ENCODE measurements around the gene MFAP1. TPM values are rescaled to one million over a fixed set of nuclear protein-coding genes. Genes with fewer than 3 reads are reported as not detected.
A peak's percentile ranks its signal among the peaks of the same experiment; 100 is the strongest.
"Not testable (repeated sequence)": the region's sequence is repeated elsewhere in the genome, so short reads cannot be mapped to it uniquely, and the experiment has no call there.

Gene MFAP1
- total RNA-seq, 2 experiments from 2014 or later: 28.5 to 28.7 TPM

DNA sequence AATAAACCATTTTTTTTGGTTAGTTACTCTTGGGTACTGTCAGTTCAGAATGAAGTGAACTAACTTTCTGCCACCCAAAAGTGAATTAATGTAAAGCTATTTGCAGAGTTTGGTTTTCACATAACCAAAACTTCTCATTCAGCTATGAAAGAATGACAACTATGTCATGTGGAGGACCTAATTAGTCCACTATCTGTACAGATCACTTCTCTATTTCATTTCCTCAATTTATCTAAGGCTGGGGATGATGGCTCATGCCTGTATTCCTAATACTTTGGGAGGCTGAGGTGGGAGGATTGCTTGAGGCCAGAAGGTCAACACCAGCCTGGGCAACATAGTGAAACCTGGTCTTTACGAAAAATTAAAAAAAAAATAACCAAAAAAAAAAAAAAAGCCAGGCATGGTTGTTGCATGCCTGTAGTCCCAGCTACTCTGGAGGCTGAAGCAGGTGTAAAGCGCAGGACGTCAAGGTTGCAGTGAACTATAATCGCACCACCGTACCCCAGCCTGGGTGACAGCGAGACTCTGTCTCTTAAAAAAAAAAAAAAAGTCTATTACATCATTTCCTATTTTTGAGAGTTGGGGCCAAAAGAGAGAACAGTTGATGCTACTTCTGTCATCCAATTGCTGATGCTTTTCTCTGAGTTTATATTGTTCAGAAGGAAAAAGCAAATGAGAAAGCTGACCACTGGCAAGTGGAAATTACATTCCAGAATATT lies 15.4 kb downstream of the MFAP1 start:
- H3K27ac Mint-ChIP-seq: peak overlapping the region; percentile 75
- intact Hi-C loops (cut with micrococcal nuclease): no loop called here
- peaks cover 61% of the 10 kb centered on the region for H3K36me3 Mint-ChIP-seq (ENCODE audit: low read depth)

DNA sequence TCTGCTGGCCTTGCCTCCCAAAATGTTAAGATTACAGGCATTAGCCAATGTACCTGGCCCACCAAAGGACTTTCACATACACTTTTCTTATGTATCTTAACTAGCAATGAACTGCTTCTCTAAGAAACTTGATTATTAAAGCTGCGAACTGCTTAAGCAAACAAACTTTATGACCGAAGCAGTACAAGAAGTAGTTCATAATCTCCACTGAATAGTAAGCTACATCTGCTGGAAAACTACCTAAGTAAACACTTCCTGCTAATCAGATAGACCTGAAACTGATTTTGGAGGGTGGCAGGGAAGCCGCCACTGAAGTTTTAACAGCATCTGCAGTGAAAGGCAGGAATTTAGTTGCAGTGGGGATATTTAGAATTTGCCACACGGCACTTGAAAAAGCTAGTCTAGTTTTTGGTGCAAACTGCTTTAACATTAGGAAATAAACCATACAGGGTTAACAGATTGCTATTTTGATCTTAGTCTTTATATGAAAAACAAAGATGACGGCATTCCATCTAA lies 16.0 kb downstream of the MFAP1 start:
- Mint-ChIP-seq H3K27ac (peak overlapping the region; percentile 75), H3K4me1 (ENCODE audit: low read depth) (peaks cover 5% of the 10 kb centered on the region), H3K4me3 (no peak overlapping the region), H3K9me3 (no peaks in the 10 kb centered on the region), H3K27me3 (ENCODE audit: low read depth) (no peaks in the 10 kb centered on the region), H3K36me3 (ENCODE audit: low read depth) (peaks cover 62% of the 10 kb centered on the region)
- no peak for DNase-seq
- intact Hi-C loops (cut with micrococcal nuclease): no loop called here
- CTCF ChIA-PET: interaction anchor here (1.2 kb wide), 1 partner anchor 28 kb away, joined by 3 read pairs; no protein-coding TSS in a partner anchor

More for the DNA sequence above, 15.4 kb downstream of the MFAP1 start:
- no peak overlapping the region for H3K4me3 Mint-ChIP-seq
- H3K9me3 Mint-ChIP-seq: no peaks in the 10 kb centered on the region
- peaks cover 7% of the 10 kb centered on the region for H3K4me1 Mint-ChIP-seq (ENCODE audit: low read depth)
- no peak for DNase-seq
- H3K27me3 Mint-ChIP-seq (ENCODE audit: low read depth): no peaks in the 10 kb centered on the region
- CTCF ChIA-PET: interaction anchor here (0.5 to 1.2 kb wide), 4 partner anchors 11 to 480 kb away, joined by 3 to 5 read pairs (median 4); partner anchors contain the start of gene GOLM2

DNA sequence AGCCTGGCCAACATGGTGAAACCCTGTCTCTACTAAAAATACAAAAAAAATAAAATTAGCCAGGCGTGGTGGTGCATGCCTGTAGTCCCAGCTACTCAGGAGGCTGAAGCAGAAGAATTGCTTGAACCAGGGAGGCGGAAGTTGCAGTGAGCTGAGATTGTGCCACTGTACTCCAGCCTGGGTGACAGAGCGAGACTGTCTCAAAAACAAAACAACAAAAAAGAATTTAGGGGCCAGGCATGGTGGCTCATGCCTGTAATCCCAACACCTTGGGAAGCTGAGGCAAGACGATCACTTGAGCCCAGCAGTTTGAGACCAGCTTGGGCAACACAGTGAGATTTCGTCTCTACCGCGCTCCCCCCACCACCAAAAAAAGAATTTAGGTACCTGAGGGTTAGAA lies 21.8 kb downstream of the MFAP1 start:
- H3K27ac Mint-ChIP-seq; H3K4me3 Mint-ChIP-seq; H3K27me3 Mint-ChIP-seq (ENCODE audit: low read depth); intact Hi-C loops (cut with micrococcal nuclease); H3K9me3 Mint-ChIP-seq; DNase-seq: not testable (repeated sequence)
- peaks cover 31% of the 10 kb centered on the region for H3K4me1 Mint-ChIP-seq (ENCODE audit: low read depth)
- CTCF ChIA-PET: interaction anchor here (0.8 to 1.2 kb wide), 3 partner anchors 11 to 35 kb away, joined by 3 to 4 read pairs (median 3); partner anchors contain the start of gene MFAP1
- peaks cover 79% of the 10 kb centered on the region for H3K36me3 Mint-ChIP-seq (ENCODE audit: low read depth)

DNA sequence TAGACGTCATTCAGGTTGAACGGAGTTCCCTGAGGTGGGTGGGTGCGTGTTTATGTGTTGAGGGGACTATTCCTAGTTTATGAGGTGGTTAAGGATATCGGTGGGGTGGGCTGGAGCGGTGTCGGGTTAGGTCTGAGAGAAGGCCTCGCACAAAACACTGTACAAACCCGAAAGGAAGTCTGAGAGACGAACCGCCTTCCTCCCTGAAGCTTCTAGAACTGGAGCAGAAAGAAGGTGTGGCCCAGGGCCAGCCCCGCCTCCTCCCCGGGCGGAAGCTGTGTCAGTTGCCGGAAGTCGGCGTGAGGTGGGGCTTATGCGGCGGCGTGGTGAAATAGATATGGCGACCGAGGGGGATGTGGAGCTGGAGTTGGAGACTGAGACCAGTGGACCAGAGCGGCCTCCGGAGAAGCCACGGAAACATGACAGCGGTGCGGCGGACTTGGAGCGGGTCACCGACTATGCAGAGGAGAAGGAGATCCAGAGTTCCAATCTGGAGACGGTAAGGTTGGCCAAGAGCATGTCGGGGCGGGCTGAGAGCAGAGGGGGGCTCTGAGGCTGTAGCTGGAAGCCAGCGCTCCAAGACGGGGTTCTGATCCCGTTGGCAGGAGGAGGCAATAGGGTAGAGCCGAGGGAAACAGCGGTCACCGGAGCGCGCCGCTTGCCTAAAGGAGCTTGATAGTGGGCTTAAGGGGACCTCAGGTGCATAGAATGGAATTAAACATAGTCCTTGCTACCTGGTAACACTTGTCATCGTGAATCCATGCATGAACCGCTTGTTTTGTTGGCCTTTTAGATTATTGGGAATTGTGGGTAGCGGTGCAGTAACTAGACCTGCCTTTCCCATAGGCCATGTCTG lies 24.0 kb downstream of the MFAP1 start, which contains the start of gene HYPK:
HYPK (plus strand) TSS at position 314 of the 856 bp plus-strand sequence; CDS start at position 338, 24 bp downstream.
- Mint-ChIP-seq H3K27me3 (ENCODE audit: low read depth) (no peaks in the 10 kb centered on the region), H3K36me3 (ENCODE audit: low read depth) (peaks cover 75% of the 10 kb centered on the region), H3K27ac (peak within 1 kb of the TSS; percentile 95), H3K4me3 (peak within 1 kb of the TSS; percentile 97), H3K4me1 (ENCODE audit: low read depth) (peaks cover 43% of the 10 kb centered on the region), H3K9me3 (no peaks in the 10 kb centered on the region)
- intact Hi-C loops (cut with micrococcal nuclease): loop anchor here (1.0 to 2.0 kb wide), 4 partner anchors 8 to 52 kb away; partner anchors contain the start of genes MFAP1 and SERF2
- CTCF ChIA-PET: interaction anchor here (0.9 to 1.0 kb wide), 2 partner anchors 23 to 198 kb away, joined by 3 to 4 read pairs; partner anchors contain the start of gene ELL3
- peak; percentile 94 for DNase-seq

DNA sequence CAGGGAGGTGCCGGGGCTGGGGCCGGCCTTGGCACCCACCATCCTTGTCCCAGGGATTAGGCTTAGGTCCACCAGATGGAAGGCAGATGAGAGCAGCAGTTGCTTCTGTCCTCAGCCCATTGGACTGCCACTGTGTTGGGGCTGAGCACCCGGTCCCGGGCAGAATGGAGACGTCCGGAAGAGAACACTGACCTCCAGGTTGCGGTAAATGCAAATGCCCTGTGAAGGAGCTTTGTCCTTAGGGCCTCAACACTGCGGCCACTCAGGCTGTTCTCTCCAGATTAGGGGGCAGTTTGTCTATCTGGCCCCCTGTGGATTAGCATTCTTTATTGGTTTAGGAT lies 24.6 kb downstream of the MFAP1 start, which contains the start of gene SERINC4:
SERINC4 (minus strand) TSS at position 276 of the 341 bp plus-strand sequence; CDS start at position 42, 234 bp downstream.
- Mint-ChIP-seq H3K9me3 (no peaks in the 10 kb centered on the region), H3K4me1 (ENCODE audit: low read depth) (peaks cover 49% of the 10 kb centered on the region), H3K27me3 (ENCODE audit: low read depth) (no peaks in the 10 kb centered on the region), H3K27ac (peak within 1 kb of the TSS; percentile 95), H3K4me3 (peak within 1 kb of the TSS; percentile 97), H3K36me3 (ENCODE audit: low read depth) (peaks cover 76% of the 10 kb centered on the region)
- CTCF ChIA-PET: interaction anchor here (0.9 to 1.4 kb wide), 2 partner anchors 23 to 27 kb away, joined by 4 read pairs; partner anchors contain the start of genes ELL3 and WDR76
- DNase-seq: no peak
- intact Hi-C loops (cut with micrococcal nuclease): loop anchor here (1.0 to 2.0 kb wide), 4 partner anchors 8 to 51 kb away; partner anchors contain the start of genes MFAP1 and SERF2

DNA sequence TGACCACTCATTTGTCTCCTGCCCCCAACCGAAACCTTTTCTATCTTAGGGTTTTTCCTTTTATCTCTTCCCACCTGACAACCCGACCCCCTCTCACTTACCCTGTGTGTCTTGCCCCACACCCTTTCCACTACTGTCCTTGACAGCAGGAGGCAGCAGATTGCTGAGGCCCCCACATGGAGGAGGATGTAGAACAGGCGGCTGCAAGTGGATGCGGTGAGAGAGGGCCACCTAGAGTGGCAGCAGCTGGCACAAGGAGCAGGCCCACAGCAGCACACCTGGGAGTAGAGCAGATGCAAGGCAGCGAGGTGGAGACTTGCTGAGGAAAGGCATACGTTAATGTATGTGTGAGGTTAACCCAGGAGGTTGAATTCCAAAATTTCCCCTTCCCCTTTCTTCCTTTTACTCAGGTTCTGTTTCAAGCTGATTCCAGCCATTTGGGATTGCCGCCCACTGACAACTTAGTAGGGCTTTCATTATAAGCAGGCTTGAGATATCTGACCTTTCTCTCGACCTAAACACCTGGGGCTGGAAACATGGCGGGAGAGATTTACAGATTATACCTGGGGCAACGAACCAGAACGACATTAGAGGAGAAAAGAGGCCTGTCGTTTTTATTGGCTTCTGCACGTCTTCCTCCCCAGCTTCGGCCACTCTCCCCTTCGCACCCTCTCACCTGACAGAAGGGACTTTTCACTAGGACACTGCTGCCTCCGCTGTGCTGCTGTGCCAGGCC lies 25.1 kb downstream of the MFAP1 start:
- H3K27ac Mint-ChIP-seq: peak overlapping the region; percentile 95
- H3K4me3 Mint-ChIP-seq: no peak overlapping the region
- H3K4me1 Mint-ChIP-seq (ENCODE audit: low read depth): peaks cover 54% of the 10 kb centered on the region
- H3K9me3 Mint-ChIP-seq: no peaks in the 10 kb centered on the region
- peaks cover 76% of the 10 kb centered on the region for H3K36me3 Mint-ChIP-seq (ENCODE audit: low read depth)
- DNase-seq: no peak
- intact Hi-C loops (cut with micrococcal nuclease): no loop called here
- no peaks in the 10 kb centered on the region for H3K27me3 Mint-ChIP-seq (ENCODE audit: low read depth)
- CTCF ChIA-PET: interaction anchor here (1.4 kb wide), 1 partner anchor 28 kb away, joined by 4 read pairs; the partner anchor contains the start of gene WDR76

DNA sequence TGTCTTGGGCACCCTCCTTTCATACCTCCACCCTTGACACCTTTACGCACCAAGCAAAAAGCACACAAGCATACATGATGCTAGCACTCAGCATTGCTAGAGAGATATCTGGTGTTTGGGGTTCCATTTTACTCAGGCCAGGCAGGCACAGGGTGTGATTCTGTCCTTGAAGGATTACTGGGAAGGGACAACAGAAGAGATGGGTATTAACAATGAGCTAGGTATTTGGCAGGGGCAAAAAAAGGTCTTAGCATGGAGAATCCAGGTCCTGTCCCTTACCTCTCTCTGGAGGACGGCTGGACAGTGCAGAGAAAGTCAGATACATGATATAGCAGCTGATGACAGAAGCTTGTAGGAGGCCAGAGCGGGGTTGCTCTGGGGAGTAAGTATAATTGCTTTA lies 27.9 kb downstream of the MFAP1 start:
- Mint-ChIP-seq H3K27me3 (ENCODE audit: low read depth) (no peaks in the 10 kb centered on the region), H3K4me1 (ENCODE audit: low read depth) (peaks cover 66% of the 10 kb centered on the region), H3K4me3 (no peak overlapping the region), H3K36me3 (ENCODE audit: low read depth) (peaks cover 84% of the 10 kb centered on the region), H3K27ac (peak overlapping the region; percentile 4), H3K9me3 (no peaks in the 10 kb centered on the region)
- CTCF ChIA-PET: interaction anchor here (1.0 to 3.5 kb wide), 2 partner anchors 20 to 28 kb away, joined by 3 to 17 read pairs; partner anchors contain the start of genes ELL3 and MFAP1
- intact Hi-C loops (cut with micrococcal nuclease): no loop called here
- DNase-seq: no peak

DNA sequence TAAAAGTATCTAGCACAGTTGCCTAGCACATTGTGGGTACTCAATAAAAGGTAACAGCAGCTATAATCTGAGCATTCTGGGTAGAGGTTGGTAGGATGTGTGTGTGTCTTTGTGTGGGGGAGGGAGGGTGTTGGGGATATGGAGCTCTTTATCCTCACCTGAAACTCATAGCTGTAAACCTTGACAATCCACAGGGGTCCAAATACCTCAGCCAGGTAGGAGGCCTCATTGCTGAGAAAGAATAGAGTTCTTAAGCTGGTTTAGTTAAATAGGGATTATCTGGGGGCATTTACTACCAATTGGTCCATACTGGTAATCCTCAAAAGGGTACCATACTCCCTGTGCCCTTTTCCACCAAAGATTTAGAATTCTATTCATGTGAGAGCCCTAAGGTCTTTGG lies 28.5 kb downstream of the MFAP1 start:
- Mint-ChIP-seq H3K27ac (peak overlapping the region; percentile 37), H3K27me3 (ENCODE audit: low read depth) (no peaks in the 10 kb centered on the region), H3K9me3 (no peaks in the 10 kb centered on the region), H3K36me3 (ENCODE audit: low read depth) (peaks cover 78% of the 10 kb centered on the region), H3K4me3 (no peak overlapping the region), H3K4me1 (ENCODE audit: low read depth) (peaks cover 64% of the 10 kb centered on the region)
- intact Hi-C loops (cut with micrococcal nuclease): no loop called here
- CTCF ChIA-PET: interaction anchor here (1.0 to 3.5 kb wide), 3 partner anchors 19 to 32 kb away, joined by 3 to 17 read pairs (median 3); partner anchors contain the start of genes ELL3 and MFAP1
- DNase-seq: no peak

DNA sequence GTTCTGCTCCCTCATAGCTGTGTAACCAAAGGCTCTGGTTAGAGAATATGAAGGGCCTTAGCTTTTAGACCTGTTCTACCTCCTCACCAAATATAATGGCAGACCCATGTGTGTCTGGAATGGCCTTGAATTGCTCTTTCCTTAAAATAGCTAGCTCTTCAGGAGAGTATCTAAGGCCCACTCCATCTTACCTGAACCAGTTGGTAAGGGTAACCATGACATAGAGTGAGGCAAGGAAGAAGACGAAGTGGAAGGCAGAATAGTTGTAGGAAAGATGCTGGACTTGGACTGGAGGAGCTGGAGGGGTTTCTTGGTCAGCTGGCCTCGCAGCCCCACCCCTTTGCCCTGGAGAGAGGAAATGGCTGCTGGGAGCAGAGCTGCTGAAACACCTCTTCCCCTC lies 29.3 kb downstream of the MFAP1 start:
- intact Hi-C loops (cut with micrococcal nuclease): no loop called here
- no peaks in the 10 kb centered on the region for H3K9me3 Mint-ChIP-seq
- H3K4me1 Mint-ChIP-seq (ENCODE audit: low read depth): peaks cover 62% of the 10 kb centered on the region
- no peaks in the 10 kb centered on the region for H3K27me3 Mint-ChIP-seq (ENCODE audit: low read depth)
- no peak overlapping the region for H3K4me3 Mint-ChIP-seq
- H3K27ac Mint-ChIP-seq: no peak overlapping the region
- peaks cover 70% of the 10 kb centered on the region for H3K36me3 Mint-ChIP-seq (ENCODE audit: low read depth)
- CTCF ChIA-PET: interaction anchor here (1.1 to 3.5 kb wide), 2 partner anchors 19 to 33 kb away, joined by 3 to 17 read pairs; partner anchors contain the start of gene ELL3
- no peak for DNase-seq

DNA sequence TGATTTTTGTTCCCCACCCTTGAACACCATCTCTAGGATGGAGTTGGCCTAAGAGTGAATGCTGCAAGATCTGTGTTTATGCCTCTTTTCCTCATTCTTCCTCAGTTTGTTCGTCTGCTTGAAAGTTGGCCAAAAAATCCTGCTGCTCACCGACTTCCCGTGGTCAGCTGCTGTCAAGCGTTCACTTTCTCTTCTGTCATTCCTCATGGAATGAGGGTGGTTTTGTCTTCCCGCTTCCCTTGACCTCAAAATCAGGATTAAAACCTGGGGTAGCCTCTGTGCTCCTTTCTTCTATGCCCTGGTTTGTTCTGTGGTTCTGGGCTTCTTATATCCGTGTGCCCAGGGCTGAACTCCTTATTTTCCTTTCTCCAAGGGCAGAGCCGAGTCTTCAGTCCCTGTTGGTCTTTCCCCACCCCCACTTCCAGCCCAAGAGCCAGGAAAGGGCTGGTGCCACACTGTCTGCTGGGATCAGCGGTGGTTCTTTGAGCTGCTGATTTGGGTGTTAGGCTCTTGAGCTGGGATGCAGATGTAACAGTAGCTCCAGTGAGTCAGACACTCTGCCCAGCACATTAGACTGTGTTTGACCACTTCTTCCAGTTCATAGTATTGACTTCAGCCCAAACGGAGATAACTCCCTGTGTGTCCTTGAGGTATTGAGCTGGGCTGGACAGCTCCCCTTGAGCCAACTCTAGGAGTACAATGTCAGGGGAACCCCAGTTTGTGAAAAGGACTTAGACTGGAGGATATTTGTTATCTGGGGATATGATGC lies 30.0 kb downstream of the MFAP1 start:
- intact Hi-C loops (cut with micrococcal nuclease): no loop called here

More for the DNA sequence above, 30.0 kb downstream of the MFAP1 start:
- no peak for DNase-seq
- H3K27ac Mint-ChIP-seq: peak overlapping the region; percentile 92
- H3K4me3 Mint-ChIP-seq: peak overlapping the region; percentile 90
- H3K9me3 Mint-ChIP-seq: no peaks in the 10 kb centered on the region
- no peaks in the 10 kb centered on the region for H3K27me3 Mint-ChIP-seq (ENCODE audit: low read depth)
- peaks cover 62% of the 10 kb centered on the region for H3K36me3 Mint-ChIP-seq (ENCODE audit: low read depth)
- H3K4me1 Mint-ChIP-seq (ENCODE audit: low read depth): peaks cover 56% of the 10 kb centered on the region
- CTCF ChIA-PET: interaction anchor here (3.5 kb wide), 1 partner anchor 18 kb away, joined by 17 read pairs; the partner anchor contains the start of gene ELL3
